ENCODE data around the gene OCRL.

OCRL gene

DNA sequence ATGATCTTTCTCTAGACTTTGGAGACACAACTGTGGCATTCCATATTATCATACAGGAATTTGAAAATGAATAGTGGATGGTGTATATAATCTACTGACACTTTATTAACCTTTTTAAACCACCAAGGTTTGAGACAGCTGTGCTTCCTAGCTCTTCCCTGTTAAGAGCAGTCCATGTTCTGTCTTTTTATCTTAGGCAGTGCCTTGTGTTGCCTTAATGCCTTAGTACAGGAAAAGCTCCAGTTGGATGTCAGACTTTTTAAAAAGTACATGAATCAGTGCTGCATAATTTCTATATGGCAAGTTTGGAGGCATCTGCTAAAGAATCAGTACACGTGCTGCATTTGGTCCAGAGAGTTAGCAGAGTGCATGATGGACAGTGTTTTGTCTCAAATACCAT lies 45.1 kb downstream of the OCRL start:
- ATAC-seq (ENCODE audit: insufficient read depth, low read depth) (no peak), DNase-seq (no peak)
- TF ChIP-seq EZH2 (IDR thresholded peaks at IDR 0.05; ENCODE audit: borderline replicate concordance, low read depth, low read length, severe bottlenecking) = no peak
- TF ChIP-seq, protein P1, sequence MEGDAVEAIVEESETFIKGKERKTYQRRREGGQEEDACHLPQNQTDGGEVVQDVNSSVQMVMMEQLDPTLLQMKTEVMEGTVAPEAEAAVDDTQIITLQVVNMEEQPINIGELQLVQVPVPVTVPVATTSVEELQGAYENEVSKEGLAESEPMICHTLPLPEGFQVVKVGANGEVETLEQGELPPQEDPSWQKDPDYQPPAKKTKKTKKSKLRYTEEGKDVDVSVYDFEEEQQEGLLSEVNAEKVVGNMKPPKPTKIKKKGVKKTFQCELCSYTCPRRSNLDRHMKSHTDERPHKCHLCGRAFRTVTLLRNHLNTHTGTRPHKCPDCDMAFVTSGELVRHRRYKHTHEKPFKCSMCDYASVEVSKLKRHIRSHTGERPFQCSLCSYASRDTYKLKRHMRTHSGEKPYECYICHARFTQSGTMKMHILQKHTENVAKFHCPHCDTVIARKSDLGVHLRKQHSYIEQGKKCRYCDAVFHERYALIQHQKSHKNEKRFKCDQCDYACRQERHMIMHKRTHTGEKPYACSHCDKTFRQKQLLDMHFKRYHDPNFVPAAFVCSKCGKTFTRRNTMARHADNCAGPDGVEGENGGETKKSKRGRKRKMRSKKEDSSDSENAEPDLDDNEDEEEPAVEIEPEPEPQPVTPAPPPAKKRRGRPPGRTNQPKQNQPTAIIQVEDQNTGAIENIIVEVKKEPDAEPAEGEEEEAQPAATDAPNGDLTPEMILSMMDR (IDR thresholded peaks at IDR 0.05; ENCODE audit: borderline replicate concordance, extremely low read depth, low read length, poor library complexity, severe bottlenecking) = no peak
- Histone ChIP-seq H3K27me3 (ENCODE audit: insufficient read depth, low read length, poor library complexity) (no peaks in the 10 kb centered on the region), H4K20me1 (ENCODE audit: insufficient read depth, low read length) (no peaks in the 10 kb centered on the region), H3K9ac (ENCODE audit: low read depth, low read length) (no peak overlapping the region), H3K9me3 (ENCODE audit: insufficient read depth, low read length, severe bottlenecking) (no peaks in the 10 kb centered on the region), H3K36me3 (ENCODE audit: insufficient read depth, low read length) (peaks cover 37% of the 10 kb centered on the region), H3K4me3 (ENCODE audit: low read depth in 1 of 2, low read length in 2 of 2) (no peak overlapping the region), H3K4me2 (ENCODE audit: insufficient read depth, low read length) (no peak overlapping the region), H3K4me1 (ENCODE audit: insufficient read depth, low read length) (no peaks in the 10 kb centered on the region), H3K79me2 (ENCODE audit: insufficient read depth, low read length) (no peaks in the 10 kb centered on the region), H3K27ac (ENCODE audit: low read length) (no peak overlapping the region), H2AFZ (ENCODE audit: low read depth, low read length) (no peak overlapping the region)

DNA sequence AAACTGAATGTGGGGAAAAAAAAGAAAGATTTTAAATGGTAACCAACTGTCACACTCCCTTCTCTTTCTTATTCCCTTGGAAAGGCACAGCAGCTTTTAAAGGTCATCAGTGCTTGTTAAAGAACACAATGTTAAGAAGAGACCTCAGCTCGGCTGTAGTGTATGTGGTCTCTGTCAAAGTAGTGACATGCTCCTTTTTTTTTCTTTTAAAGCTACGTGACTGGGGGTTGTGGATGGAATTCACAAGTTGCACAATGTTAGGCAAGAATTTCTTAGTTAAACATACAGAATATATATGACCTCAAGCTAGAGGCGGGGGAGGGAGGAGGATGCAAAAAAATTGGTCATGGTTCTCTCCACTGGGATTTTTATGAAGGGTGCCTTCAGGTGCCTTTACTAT lies 45.6 kb downstream of the OCRL start:
- no peak for DNase-seq
- Histone ChIP-seq H2AFZ (ENCODE audit: low read depth, low read length) (no peak overlapping the region), H4K20me1 (ENCODE audit: insufficient read depth, low read length) (no peaks in the 10 kb centered on the region), H3K4me2 (ENCODE audit: insufficient read depth, low read length) (no peak overlapping the region), H3K9ac (ENCODE audit: low read depth, low read length) (no peak overlapping the region), H3K27ac (ENCODE audit: low read length) (no peak overlapping the region), H3K27me3 (ENCODE audit: insufficient read depth, low read length, poor library complexity) (no peaks in the 10 kb centered on the region), H3K4me1 (ENCODE audit: insufficient read depth, low read length) (no peaks in the 10 kb centered on the region), H3K9me3 (ENCODE audit: insufficient read depth, low read length, severe bottlenecking) (no peaks in the 10 kb centered on the region), H3K79me2 (ENCODE audit: insufficient read depth, low read length) (no peaks in the 10 kb centered on the region), H3K4me3 (ENCODE audit: low read depth in 1 of 2, low read length in 2 of 2) (no peak overlapping the region), H3K36me3 (ENCODE audit: insufficient read depth, low read length) (peaks cover 42% of the 10 kb centered on the region)
- TF ChIP-seq, protein P1 (IDR thresholded peaks at IDR 0.05; ENCODE audit: borderline replicate concordance, extremely low read depth, low read length, poor library complexity, severe bottlenecking) = no peak
- no peak for TF ChIP-seq EZH2 (IDR thresholded peaks at IDR 0.05; ENCODE audit: borderline replicate concordance, low read depth, low read length, severe bottlenecking)
- ATAC-seq (ENCODE audit: insufficient read depth, low read depth) = no peak

DNA sequence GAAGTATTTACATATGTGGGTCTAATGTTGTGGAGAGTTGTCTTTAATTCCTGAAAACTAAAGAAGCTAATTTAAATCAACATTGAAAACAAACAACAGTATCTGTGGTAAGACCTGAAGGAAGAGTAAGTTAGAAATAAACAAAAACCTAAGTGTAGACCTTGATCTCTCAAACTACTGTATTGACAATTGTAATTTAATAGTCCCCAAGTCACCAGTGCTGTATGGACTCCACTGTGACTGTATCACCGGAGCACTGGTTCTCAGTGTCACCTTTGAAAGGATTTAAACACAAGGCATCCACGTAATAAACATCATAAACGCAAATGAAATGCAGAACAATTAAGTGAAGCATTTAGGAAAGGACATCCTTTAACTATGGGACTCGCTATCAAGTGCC lies 46.4 kb downstream of the OCRL start:
- H2AFZ ChIP-seq (ENCODE audit: low read depth, low read length) = no peak overlapping the region
- no peaks in the 10 kb centered on the region for H4K20me1 ChIP-seq (ENCODE audit: insufficient read depth, low read length)
- no peak overlapping the region for H3K4me2 ChIP-seq (ENCODE audit: insufficient read depth, low read length)
- peaks cover 48% of the 10 kb centered on the region for H3K36me3 ChIP-seq (ENCODE audit: insufficient read depth, low read length)
- no peaks in the 10 kb centered on the region for H3K9me3 ChIP-seq (ENCODE audit: insufficient read depth, low read length, severe bottlenecking)
- no peak overlapping the region for H3K27ac ChIP-seq (ENCODE audit: low read length)
- no peaks in the 10 kb centered on the region for H3K27me3 ChIP-seq (ENCODE audit: insufficient read depth, low read length, poor library complexity)
- no peaks in the 10 kb centered on the region for H3K79me2 ChIP-seq (ENCODE audit: insufficient read depth, low read length)
- no peak for ATAC-seq (ENCODE audit: insufficient read depth, low read depth)
- no peak for DNase-seq
- TF ChIP-seq, protein P1 (IDR thresholded peaks at IDR 0.05; ENCODE audit: borderline replicate concordance, extremely low read depth, low read length, poor library complexity, severe bottlenecking) = no peak
- TF ChIP-seq EZH2 (IDR thresholded peaks at IDR 0.05; ENCODE audit: borderline replicate concordance, low read depth, low read length, severe bottlenecking) = no peak
- H3K4me1 ChIP-seq (ENCODE audit: insufficient read depth, low read length) = no peaks in the 10 kb centered on the region
- H3K4me3 ChIP-seq (ENCODE audit: low read depth in 1 of 2, low read length in 2 of 2) = no peak overlapping the region
- no peak overlapping the region for H3K9ac ChIP-seq (ENCODE audit: low read depth, low read length)

DNA sequence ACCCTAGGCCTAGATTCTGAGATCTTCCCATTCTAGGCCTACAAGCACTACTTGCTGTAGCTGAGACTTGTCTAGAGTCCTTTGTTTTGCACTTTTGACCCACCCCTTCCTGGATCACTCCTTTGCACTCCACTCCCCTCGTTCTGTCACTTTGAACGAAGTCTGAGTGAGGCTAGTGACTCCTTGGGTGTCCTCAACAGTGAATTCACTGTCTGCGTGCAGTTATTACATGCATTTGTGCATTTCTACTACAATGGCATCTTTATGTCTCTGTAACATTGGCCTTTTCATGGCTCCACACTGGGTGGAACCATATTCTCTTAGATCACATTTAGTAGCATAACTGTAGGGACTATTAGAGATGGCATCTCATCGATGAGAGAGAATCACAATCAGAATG lies 50.5 kb downstream of the OCRL start:
- ATAC-seq (ENCODE audit: insufficient read depth, low read depth) (no peak), DNase-seq (no peak)
- Histone ChIP-seq H3K4me1 (ENCODE audit: insufficient read depth, low read length) (no peaks in the 10 kb centered on the region), H3K4me2 (ENCODE audit: insufficient read depth, low read length) (no peak overlapping the region), H3K9me3 (ENCODE audit: insufficient read depth, low read length, severe bottlenecking) (no peaks in the 10 kb centered on the region), H3K36me3 (ENCODE audit: insufficient read depth, low read length) (peaks cover 43% of the 10 kb centered on the region; the same call in 1 of the 2 replicates), H3K27me3 (ENCODE audit: insufficient read depth, low read length, poor library complexity) (no peaks in the 10 kb centered on the region), H2AFZ (ENCODE audit: low read depth, low read length) (no peak overlapping the region), H4K20me1 (ENCODE audit: insufficient read depth, low read length) (no peaks in the 10 kb centered on the region), H3K27ac (ENCODE audit: low read length) (no peak overlapping the region), H3K79me2 (ENCODE audit: insufficient read depth, low read length) (no peaks in the 10 kb centered on the region), H3K4me3 (ENCODE audit: low read depth in 1 of 2, low read length in 2 of 2) (no peak overlapping the region), H3K9ac (ENCODE audit: low read depth, low read length) (no peak overlapping the region)
- no peak for TF ChIP-seq EZH2 (IDR thresholded peaks at IDR 0.05; ENCODE audit: borderline replicate concordance, low read depth, low read length, severe bottlenecking)
- TF ChIP-seq, protein P1 (IDR thresholded peaks at IDR 0.05; ENCODE audit: borderline replicate concordance, extremely low read depth, low read length, poor library complexity, severe bottlenecking) = no peak
